ENCODE results near the gene CDPF1.

CDPF1 gene

DNA sequence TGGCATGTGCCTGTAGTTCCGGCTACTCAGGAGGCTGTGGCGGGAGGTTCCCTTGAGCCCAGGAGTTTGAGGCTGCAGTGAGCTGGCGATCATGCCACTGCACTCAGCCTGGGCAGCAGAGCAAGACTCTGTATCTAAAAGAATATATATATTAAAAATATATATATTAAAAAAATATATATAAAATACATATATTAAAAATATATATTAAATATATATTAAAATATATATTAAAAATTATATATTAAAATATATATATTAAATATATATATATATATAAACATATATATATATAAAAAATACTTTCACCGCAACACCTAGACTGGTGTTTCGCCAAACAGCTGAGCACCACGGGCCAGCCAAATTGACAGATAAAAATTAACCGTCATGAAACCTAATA is 26.5 kb upstream of the CDPF1 start:
- TF ChIP-seq CTCF (IDR thresholded peaks at IDR 0.05; ENCODE audit: poor library complexity, severe bottlenecking) = no peak
- ATAC-seq (ENCODE audit: low read depth) = no peak
- DNase-seq (ENCODE audit: low spot score) = no peak
- Histone ChIP-seq H3K4me1 (ENCODE audit: insufficient read depth, poor library complexity, severe bottlenecking) (no peaks in the 10 kb centered on the region), H3K27ac (ENCODE audit: poor library complexity, severe bottlenecking) (no peak overlapping the region), H3K9me3 (ENCODE audit: severe bottlenecking) (no peaks in the 10 kb centered on the region), H3K27me3 (ENCODE audit: insufficient read depth, poor library complexity, severe bottlenecking) (no peaks in the 10 kb centered on the region), H3K36me3 (ENCODE audit: low read depth) (peaks cover 19% of the 10 kb centered on the region), H3K4me3 (ENCODE audit: severe bottlenecking) (no peak overlapping the region)

GRCh38 chr22:46275455-46276122 is 25.5 kb upstream of the CDPF1 start:
- Histone ChIP-seq H3K4me3 (ENCODE audit: severe bottlenecking) (no peak overlapping the region), H3K9me3 (ENCODE audit: severe bottlenecking) (no peaks in the 10 kb centered on the region), H3K27me3 (ENCODE audit: insufficient read depth, poor library complexity, severe bottlenecking) (no peaks in the 10 kb centered on the region), H3K27ac (ENCODE audit: poor library complexity, severe bottlenecking) (no peak overlapping the region), H3K4me1 (ENCODE audit: insufficient read depth, poor library complexity, severe bottlenecking) (no peaks in the 10 kb centered on the region), H3K36me3 (ENCODE audit: low read depth) (peaks cover 19% of the 10 kb centered on the region)
- DNase-seq (ENCODE audit: low spot score) (no peak), ATAC-seq (ENCODE audit: low read depth) (no peak)
- no peak for TF ChIP-seq CTCF (IDR thresholded peaks at IDR 0.05; ENCODE audit: poor library complexity, severe bottlenecking)

DNA sequence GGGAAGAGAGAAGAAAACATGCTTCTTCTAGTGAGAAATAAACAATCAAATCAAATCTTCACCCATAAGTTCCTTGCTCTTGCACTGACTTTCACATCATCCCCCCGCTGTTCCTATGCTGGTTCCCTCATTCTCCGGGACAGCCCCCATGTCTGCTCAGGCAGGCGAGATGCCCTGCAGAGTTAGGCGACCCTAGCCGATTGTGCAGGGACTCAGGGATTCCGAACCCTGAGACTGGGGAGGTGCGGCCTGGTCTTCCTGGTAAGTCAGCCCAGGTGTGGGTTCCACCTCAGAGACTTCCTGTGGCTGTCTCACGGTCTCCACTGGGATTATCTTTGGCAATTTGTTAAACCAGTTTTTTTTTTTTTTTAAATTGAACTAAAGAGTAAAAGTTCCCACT is 24.3 kb upstream of the CDPF1 start:
- H3K4me1 ChIP-seq (ENCODE audit: insufficient read depth, poor library complexity, severe bottlenecking) = no peaks in the 10 kb centered on the region
- no peak for ATAC-seq (ENCODE audit: low read depth)
- DNase-seq (ENCODE audit: low spot score) = no peak

GRCh38 chr22:46273432-46274148 is 23.5 kb upstream of the CDPF1 start:
- Histone ChIP-seq H3K27ac (ENCODE audit: poor library complexity, severe bottlenecking) (no peak overlapping the region), H3K4me1 (ENCODE audit: insufficient read depth, poor library complexity, severe bottlenecking) (no peaks in the 10 kb centered on the region), H3K4me3 (ENCODE audit: severe bottlenecking) (no peak overlapping the region), H3K9me3 (ENCODE audit: severe bottlenecking) (no peaks in the 10 kb centered on the region), H3K27me3 (ENCODE audit: insufficient read depth, poor library complexity, severe bottlenecking) (no peaks in the 10 kb centered on the region), H3K36me3 (ENCODE audit: low read depth) (peaks cover 14% of the 10 kb centered on the region)
- no peak for TF ChIP-seq CTCF (IDR thresholded peaks at IDR 0.05; ENCODE audit: poor library complexity, severe bottlenecking)
- DNase-seq (ENCODE audit: low spot score) (no peak), ATAC-seq (ENCODE audit: low read depth) (no peak)

More for the DNA sequence above, 24.3 kb upstream of the CDPF1 start:
- H3K36me3 ChIP-seq (ENCODE audit: low read depth) = peaks cover 19% of the 10 kb centered on the region
- H3K9me3 ChIP-seq (ENCODE audit: severe bottlenecking) = no peaks in the 10 kb centered on the region
- no peak overlapping the region for H3K27ac ChIP-seq (ENCODE audit: poor library complexity, severe bottlenecking)
- H3K27me3 ChIP-seq (ENCODE audit: insufficient read depth, poor library complexity, severe bottlenecking) = no peaks in the 10 kb centered on the region
- H3K4me3 ChIP-seq (ENCODE audit: severe bottlenecking) = no peak overlapping the region
- TF ChIP-seq CTCF (IDR thresholded peaks at IDR 0.05; ENCODE audit: poor library complexity, severe bottlenecking) = no peak
